GM12872 (cell line): ENCODE data around the gene MACROD2.

Experiments
- TF ChIP-seq, protein P1 (sequence below): IDR thresholded peaks from 3 replicates; pipeline ENCODE4 v1.5.1; 2011; ENCODE audit warnings: low read depth, mild to moderate bottlenecking, low read length, moderate library complexity; ENCODE audit not compliant: insufficient read depth

Gene MACROD2

DNA sequence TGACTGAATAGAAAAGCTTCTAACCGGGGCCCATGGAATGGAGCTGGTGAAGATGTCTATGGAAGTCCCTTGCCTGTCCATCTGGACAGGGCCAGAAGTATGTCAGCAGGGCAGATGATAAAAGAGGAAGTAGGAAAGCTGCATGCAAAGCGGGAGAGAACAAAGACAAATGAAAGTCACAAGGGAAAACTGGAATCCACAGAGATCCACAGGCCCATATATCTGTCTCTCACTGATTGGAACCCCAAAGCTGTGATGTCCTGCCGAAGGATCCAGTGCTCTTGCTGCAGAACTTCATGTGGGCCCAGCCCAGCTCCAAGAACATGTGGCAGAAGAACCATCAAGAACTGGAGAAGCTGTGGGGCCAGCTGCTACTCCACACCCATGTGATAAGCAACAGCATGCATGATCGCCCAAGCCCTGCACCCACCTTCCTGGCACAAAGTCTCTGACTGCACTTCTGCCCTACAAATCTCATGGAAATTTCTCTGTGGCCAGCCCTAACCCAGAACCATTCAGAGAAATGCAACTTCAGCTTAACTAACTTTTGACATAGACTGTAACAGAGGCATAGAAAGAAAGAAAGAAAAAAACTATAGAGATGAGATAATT, 1862.0 kb downstream of the MACROD2 start:
- TF ChIP-seq, protein P1, sequence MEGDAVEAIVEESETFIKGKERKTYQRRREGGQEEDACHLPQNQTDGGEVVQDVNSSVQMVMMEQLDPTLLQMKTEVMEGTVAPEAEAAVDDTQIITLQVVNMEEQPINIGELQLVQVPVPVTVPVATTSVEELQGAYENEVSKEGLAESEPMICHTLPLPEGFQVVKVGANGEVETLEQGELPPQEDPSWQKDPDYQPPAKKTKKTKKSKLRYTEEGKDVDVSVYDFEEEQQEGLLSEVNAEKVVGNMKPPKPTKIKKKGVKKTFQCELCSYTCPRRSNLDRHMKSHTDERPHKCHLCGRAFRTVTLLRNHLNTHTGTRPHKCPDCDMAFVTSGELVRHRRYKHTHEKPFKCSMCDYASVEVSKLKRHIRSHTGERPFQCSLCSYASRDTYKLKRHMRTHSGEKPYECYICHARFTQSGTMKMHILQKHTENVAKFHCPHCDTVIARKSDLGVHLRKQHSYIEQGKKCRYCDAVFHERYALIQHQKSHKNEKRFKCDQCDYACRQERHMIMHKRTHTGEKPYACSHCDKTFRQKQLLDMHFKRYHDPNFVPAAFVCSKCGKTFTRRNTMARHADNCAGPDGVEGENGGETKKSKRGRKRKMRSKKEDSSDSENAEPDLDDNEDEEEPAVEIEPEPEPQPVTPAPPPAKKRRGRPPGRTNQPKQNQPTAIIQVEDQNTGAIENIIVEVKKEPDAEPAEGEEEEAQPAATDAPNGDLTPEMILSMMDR, result no peak

DNA sequence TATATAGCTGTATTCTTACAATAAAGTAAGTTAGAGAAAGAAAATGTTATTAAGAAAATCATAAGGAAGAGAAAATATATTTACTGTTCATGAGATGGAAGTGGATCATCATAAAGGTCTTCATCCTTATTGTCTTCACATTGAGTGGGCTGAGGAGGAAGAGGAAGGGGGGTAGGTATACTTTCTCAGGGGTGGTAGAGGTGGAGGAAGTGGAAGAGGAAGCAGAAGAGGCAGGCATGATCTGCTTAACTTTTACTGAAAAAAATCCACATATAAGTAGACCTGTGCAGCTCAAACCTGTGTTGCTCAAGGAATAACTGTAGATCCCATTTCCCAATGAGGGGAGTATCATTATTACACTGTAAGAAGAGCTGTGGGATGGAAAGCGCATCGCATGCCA, 1863.7 kb downstream of the MACROD2 start:
- TF ChIP-seq, protein P1, result no peak

DNA sequence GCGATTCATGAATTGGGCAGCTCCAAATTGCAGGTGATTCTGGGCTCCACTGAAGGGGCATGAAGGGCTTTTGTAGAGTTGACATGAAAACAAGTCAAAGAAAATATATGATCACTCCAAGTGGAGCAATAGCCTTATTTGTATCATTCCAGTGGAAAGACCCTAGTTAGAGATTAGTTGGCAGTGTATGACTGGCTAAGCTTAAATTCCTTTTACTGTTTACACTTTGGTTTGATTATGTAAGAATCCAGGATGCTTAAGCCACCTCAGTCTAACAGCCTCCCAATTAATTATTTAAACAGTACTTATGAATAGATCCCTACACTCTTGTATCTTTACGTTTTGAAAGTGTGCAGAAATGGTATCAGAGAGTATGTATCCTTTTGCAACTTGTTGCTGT, 1865.5 kb downstream of the MACROD2 start:
- TF ChIP-seq, protein P1, result no peak

DNA sequence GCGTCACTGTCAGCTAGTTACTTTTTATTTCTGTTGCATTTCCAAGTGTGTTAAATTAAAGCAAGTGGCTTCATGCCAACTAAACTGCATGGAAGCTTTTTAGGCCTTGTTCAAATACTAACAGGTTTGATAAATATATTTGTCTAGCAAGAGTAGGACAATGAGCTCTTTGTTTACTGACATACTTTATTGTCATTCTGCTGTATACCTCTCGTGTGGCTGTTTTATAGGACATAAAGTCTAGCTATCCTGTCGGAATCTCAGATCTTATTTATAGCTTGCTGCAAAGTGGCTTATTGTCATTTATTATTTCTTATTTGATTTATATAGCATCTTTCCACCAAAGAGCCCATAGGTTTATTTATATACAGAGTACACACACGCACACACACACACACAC, 1866.9 kb downstream of the MACROD2 start:
- TF ChIP-seq, protein P1, result no peak

DNA sequence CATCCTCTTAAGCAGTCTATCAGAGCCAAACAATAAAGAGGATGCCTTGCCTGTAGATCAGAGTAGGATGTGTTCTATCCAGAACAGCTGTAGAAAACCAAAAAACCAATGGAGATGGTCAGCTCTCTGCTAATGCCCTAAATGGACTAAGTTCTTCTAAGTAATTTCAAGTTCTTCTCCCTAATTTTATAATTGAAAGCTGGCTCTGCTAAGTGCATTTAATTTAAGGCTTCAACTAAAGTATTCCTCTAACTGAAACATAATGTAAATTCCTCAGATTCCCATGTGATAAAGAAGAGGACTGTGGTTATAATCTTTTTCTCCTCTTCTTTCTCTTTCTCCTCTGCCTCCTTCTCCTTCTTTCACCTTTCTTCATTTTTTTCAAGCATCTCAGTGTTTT, 1868.4 kb downstream of the MACROD2 start:
- TF ChIP-seq, protein P1, result no peak

DNA sequence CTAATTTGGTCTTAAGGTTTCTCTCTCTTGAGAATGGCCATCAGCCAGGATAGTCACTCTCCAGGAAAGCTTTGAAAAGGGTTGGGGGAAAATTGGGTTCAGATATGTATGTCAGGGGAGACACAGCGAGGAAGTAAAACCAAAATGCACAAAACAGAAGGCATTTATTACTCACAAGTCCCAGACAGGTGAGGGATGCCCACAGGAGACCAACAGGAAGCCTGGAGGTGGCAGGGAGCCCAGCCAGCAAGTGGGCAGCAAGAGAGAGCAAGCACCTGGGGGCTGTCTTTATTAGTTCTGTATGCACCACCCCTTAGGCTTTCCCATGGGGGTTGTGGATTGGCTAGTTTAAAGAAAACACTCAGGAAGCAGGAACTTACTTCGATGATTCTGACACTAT, 1870.2 kb downstream of the MACROD2 start:
- TF ChIP-seq, protein P1, result no peak

DNA sequence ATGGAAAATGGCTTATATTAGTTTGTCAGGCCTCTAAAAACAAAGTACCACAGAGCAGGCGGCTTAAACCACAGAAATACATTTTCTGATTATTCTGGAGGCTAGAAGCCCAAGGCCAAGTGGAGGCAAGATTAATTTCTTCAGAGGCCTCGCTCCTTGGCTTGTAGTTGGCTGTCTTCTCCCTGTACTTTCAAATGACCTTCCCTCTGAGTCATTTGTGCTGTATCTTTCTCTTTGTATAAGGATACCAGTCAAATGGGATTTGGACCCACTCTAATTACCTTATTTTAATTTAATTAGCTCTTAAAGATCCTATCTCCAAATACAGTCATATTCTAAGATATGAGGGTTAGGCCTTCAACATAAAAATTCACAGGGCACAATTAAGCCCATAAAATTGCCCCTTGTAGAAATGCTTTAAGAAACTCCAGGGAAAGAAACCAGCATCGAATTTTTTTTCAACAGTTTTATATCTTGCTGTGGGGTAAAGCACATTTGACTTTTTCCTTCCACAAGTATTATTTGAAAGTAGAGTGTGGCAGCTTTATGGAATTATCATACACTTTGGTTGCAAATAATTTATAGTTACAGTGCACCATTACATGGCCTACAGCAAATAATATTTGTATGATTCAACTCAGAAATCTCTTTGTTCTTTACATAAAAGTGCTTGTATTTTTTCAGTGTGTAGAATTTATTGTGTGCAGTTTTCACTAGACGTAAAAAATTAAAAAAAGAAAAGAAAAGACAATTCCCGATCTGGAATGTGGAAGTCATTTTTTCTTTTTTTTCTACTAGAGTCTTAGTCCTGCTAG, 1871.8 kb downstream of the MACROD2 start:
- TF ChIP-seq, protein P1, result no peak
